Endodermal cell (in vitro differentiated cells): ENCODE data around the gene NPC1L1. TPM values are rescaled to one million over a fixed set of nuclear protein-coding genes. Genes with fewer than 3 reads are reported as not detected.
"Not testable (repeated sequence)": the region's sequence is repeated elsewhere in the genome, so short reads cannot be mapped to it uniquely, and the experiment has no call there.

ENCODE experiments used
- DNase-seq: peaks from one replicate; pipeline ENCODE4 v3.0.0-alpha.2; 2017
- H3K27ac ChIP-seq: 2 replicates; pipeline ENCODE4 v1.5.1; 2013; ENCODE audit warnings: mild to moderate bottlenecking, low read depth, low read length, moderate library complexity
- H3K27me3 ChIP-seq: 2 replicates; pipeline ENCODE4 v1.6.1; 2013; ENCODE audit warnings: mild to moderate bottlenecking, low read length, moderate library complexity; ENCODE audit not compliant: insufficient read depth, control insufficient read depth, poor library complexity, severe bottlenecking
- H3K36me3 ChIP-seq: 2 replicates; pipeline ENCODE4 v1.7.0; 2013; ENCODE audit warnings: mild to moderate bottlenecking, low read length, moderate library complexity; ENCODE audit not compliant: control insufficient read depth, insufficient read depth
- H3K4me1 ChIP-seq: one replicate; pipeline ENCODE4 v1.7.0; 2013; ENCODE audit warnings: low read length; ENCODE audit not compliant: control insufficient read depth, insufficient read depth
- H3K4me3 ChIP-seq: 2 replicates; pipeline ENCODE4 v1.5.1; 2013; ENCODE audit warnings: mild to moderate bottlenecking, low read length, moderate library complexity
- H3K9ac ChIP-seq: 2 replicates; pipeline ENCODE4 v1.6.1; 2013; ENCODE audit warnings: mild to moderate bottlenecking, low read length, moderate library complexity; ENCODE audit not compliant: poor library complexity, severe bottlenecking; ENCODE audit errors: extremely low read depth
- H3K9me3 ChIP-seq: 2 replicates; pipeline ENCODE4 v1.6.1; 2013; ENCODE audit warnings: mild to moderate bottlenecking, low read length, moderate library complexity; ENCODE audit not compliant: control insufficient read depth
- H3K27ac Mint-ChIP-seq: 2 replicates; pipeline ENCODE4 v1.8.0; 2020; ENCODE audit warnings: mixed read lengths
- H3K27me3 Mint-ChIP-seq: 2 replicates; pipeline ENCODE4 v1.8.0; 2021; ENCODE audit warnings: mild to moderate bottlenecking, mixed read lengths; ENCODE audit not compliant: insufficient read depth
- H3K36me3 Mint-ChIP-seq: 2 replicates; pipeline ENCODE4 v1.8.0; 2020; ENCODE audit warnings: low read depth, mixed read lengths
- H3K4me1 Mint-ChIP-seq: 2 replicates; pipeline ENCODE4 v1.8.0; 2020; ENCODE audit warnings: mixed read lengths
- H3K4me3 Mint-ChIP-seq: 2 replicates; pipeline ENCODE4 v1.8.0; 2020; ENCODE audit warnings: mild to moderate bottlenecking, moderate library complexity, mixed read lengths
- H3K9me3 Mint-ChIP-seq: 2 replicates; pipeline ENCODE4 v1.8.0; 2020; ENCODE audit warnings: mild to moderate bottlenecking, mixed read lengths
- WGBS, 2 experiments: methylation state at CpG; one replicate each; pipeline versions ENCODE4 v1.1.5 to v1.1.7; 2013; ENCODE audit warnings: missing lambda C conversion rate in 2 of 2, mixed read lengths in 1 of 2; ENCODE audit not compliant: insufficient coverage in 1 of 2, insufficient read length in 1 of 2; 5-methylcytosine and 5-hydroxymethylcytosine counted together
- total RNA-seq, 2 donors: library from RNA; stranded (reverse); fragmentation: NEBNext Ultra II Directional in 1 of 2; extraction: Animal tissue kit (Norgen Biotek cat#: 25700) in 1 of 2; gene quantifications; 2 replicates in 1 of 2; 3 replicates in 1 of 2; pipeline ENCODE4 v1.2.1, GENCODE V29; 2021
- TF ChIP-seq, protein P1 (sequence below): fragments of 200-600 bp; sonication (generic); conservative IDR thresholded peaks from 2 replicates; pipeline ENCODE4 v1.5.0; 2021; ENCODE audit warnings: antibody characterized with exemption, mild to moderate bottlenecking

Gene NPC1L1
- total RNA-seq, 2 donors from 2014 or later, result 2.7 to 3.1 TPM

DNA sequence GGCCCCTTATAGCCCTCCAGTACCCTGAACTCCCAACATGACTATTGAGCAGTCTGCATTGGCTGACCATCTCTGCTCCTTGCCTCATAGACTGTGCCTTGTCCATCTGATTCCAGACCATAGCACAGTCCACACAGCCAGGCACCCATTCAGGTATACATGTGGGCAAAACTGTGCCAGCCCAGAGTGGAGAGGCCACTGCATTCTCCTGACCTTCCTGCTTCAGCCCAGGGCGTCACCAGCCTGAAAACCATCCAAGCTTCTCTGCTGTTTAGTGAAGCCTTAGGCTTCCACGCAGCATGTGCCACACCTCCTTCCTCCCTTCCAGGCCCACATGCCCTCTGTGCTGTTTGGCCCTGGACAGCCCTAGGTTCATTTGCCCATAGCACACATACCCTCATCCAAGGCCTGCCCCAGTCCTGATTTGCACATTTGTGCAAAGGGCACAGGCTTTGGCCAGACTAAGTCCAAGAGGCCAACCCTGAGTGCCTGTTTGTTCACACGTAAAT is 22.1 kb upstream of the NPC1L1 start:
- peaks cover 2% of the 10 kb centered on the region for H3K4me1 ChIP-seq
- H3K27ac ChIP-seq, result no peak overlapping the region
- no peak overlapping the region for H3K9ac ChIP-seq
- TF ChIP-seq, protein P1, sequence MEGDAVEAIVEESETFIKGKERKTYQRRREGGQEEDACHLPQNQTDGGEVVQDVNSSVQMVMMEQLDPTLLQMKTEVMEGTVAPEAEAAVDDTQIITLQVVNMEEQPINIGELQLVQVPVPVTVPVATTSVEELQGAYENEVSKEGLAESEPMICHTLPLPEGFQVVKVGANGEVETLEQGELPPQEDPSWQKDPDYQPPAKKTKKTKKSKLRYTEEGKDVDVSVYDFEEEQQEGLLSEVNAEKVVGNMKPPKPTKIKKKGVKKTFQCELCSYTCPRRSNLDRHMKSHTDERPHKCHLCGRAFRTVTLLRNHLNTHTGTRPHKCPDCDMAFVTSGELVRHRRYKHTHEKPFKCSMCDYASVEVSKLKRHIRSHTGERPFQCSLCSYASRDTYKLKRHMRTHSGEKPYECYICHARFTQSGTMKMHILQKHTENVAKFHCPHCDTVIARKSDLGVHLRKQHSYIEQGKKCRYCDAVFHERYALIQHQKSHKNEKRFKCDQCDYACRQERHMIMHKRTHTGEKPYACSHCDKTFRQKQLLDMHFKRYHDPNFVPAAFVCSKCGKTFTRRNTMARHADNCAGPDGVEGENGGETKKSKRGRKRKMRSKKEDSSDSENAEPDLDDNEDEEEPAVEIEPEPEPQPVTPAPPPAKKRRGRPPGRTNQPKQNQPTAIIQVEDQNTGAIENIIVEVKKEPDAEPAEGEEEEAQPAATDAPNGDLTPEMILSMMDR, result no peak
- H3K36me3 Mint-ChIP-seq, result peaks cover 42% of the 10 kb centered on the region
- H3K27me3 Mint-ChIP-seq, result no peaks in the 10 kb centered on the region
- H3K27ac Mint-ChIP-seq, result no peak overlapping the region
- H3K9me3 ChIP-seq, result no peaks in the 10 kb centered on the region
- no peak overlapping the region for H3K4me3 ChIP-seq
- peak; percentile 39 for DNase-seq
- no peak overlapping the region for H3K4me3 Mint-ChIP-seq
- H3K27me3 ChIP-seq, result no peaks in the 10 kb centered on the region
- peaks cover 40% of the 10 kb centered on the region for H3K36me3 ChIP-seq
- peaks cover 3% of the 10 kb centered on the region for H3K4me1 Mint-ChIP-seq
- H3K9me3 Mint-ChIP-seq, result peaks cover 4% of the 10 kb centered on the region
- 92 to 100% methylated on average over 1 to 3 of the region's 3 CpGs for WGBS, 2 experiments

DNA sequence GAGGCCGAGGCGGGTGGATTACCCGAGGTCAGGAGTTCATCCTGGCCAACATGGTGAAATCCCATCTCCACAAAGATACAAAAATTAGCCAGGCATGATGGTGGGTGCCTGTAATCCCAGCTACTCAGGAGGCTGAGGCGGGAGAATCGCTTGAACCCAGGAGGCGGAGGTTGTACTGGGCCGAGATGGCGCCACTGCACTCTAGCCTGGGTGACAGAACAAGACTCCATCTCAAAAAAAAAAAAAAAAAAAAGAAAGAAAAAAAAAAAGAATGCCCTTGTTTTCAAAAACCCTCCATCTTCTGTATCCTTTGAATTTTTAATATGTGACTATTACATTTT is 21.5 kb upstream of the NPC1L1 start:
- H3K27me3 Mint-ChIP-seq, H3K4me1 Mint-ChIP-seq: not testable (repeated sequence)

DNA sequence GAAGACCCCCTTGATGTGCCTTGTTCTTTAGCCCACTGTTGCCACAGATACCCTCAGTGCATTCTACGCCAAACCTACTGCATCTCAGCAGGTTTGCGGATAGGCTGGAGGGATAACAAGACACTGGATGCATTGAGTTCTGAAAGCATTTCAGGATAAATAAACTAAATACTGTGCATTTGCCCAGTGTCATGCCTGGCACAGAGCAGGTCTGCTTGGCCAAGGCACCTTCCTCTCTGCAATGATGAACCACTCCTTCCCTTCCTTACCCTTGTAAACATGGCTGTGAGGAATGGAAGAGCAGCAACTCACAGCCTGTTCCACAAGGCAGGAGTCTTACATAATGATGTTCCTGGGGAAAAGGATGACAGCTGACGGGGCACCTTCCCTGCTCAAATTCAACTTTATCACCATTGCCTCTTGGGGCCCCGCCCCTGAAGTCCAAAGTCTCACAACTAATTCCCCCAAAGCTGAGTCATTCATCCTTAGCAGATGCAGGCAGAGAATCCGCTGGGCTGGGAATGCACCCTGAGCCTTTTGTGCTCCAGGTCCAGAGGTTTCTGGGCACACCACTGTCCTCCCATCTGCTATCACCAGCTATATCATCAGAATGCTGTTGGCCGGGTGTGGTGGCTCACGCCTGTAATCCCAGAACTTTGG is 21.0 kb upstream of the NPC1L1 start:
- H3K9ac ChIP-seq, result no peak overlapping the region
- TF ChIP-seq, protein P1, result no peak
- peaks cover 30% of the 10 kb centered on the region for H3K36me3 Mint-ChIP-seq
- H3K9me3 Mint-ChIP-seq, result peaks cover 4% of the 10 kb centered on the region
- no peak overlapping the region for H3K4me3 ChIP-seq
- no peak overlapping the region for H3K27ac ChIP-seq
- 83 to 90% methylated on average over 3 to 7 of the region's 7 CpGs for WGBS, 2 experiments
- H3K9me3 ChIP-seq, result no peaks in the 10 kb centered on the region
- DNase-seq, result peak; percentile 67
- H3K4me1 Mint-ChIP-seq, result peaks cover 3% of the 10 kb centered on the region
- no peak overlapping the region for H3K4me3 Mint-ChIP-seq
- H3K27me3 ChIP-seq, result no peaks in the 10 kb centered on the region
- peaks cover 29% of the 10 kb centered on the region for H3K36me3 ChIP-seq
- H3K27me3 Mint-ChIP-seq, result peaks cover 5% of the 10 kb centered on the region
- peak overlapping the region; percentile 75 for H3K27ac Mint-ChIP-seq
- H3K4me1 ChIP-seq, result peaks cover 2% of the 10 kb centered on the region

More for the DNA sequence above, 21.5 kb upstream of the NPC1L1 start:
- H3K9me3 Mint-ChIP-seq, H3K9ac ChIP-seq, H3K27ac ChIP-seq, H3K9me3 ChIP-seq, H3K27me3 ChIP-seq, H3K4me3 ChIP-seq, H3K4me3 Mint-ChIP-seq, H3K4me1 ChIP-seq: not testable (repeated sequence)
- H3K36me3 Mint-ChIP-seq, result peaks cover 35% of the 10 kb centered on the region
- peak overlapping the region; percentile 75 for H3K27ac Mint-ChIP-seq
- peaks cover 34% of the 10 kb centered on the region for H3K36me3 ChIP-seq
- WGBS, 2 experiments, result 89% methylated on average over 7 of the region's 8 CpGs; no CpG with 5 or more reads in 1 of the 2 experiments
- DNase-seq, result peak; percentile 34
